COLO668 (cell line): ENCODE data around the gene TMEM132C.
"Not testable (repeated sequence)": the region's sequence is repeated elsewhere in the genome, so short reads cannot be mapped to it uniquely, and the experiment has no call there.

Experiments
- DNase-seq: peaks from one replicate; lab custom pipeline; 2025; ENCODE audit not compliant: unreplicated experiment; lab: John Stamatoyannopoulos, UW

The TMEM132C gene

DNA sequence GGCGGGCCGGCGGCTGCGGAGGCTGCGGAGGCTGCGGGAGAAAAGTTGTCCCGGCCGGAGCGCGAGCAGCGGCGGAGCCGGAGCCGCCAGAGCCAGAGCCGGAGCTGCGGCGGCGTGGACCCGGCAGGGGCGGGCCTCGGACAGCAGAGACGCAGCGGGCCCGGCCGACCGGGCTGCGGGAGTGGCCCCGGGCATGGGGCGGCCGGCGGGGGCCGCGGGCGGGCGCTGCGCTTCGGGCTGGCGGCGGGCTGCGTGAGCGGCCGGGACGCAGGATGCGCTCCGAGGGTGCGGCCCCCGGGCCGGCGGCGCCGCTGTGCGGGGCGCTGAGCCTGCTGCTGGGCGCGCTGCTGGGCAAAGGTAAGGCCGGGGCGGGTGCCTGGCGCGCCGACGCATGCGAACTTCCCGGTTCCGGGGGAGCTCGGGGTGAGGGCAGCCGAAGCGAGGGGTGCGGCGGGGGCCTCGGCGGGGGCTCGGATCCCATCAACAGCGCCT is at the start of gene TMEM132C:
TSS of gene TMEM132C (plus strand) at position 40 of the 492 bp plus-strand sequence. CDS start at position 273, 233 bp downstream.
- no peak for DNase-seq

GRCh38 chr12:128224226-128224625 is 42.7 kb upstream of the TMEM132C start:
- no peak for DNase-seq

- DNase-seq, result no peak
These were observed 38.4 kb upstream of the TMEM132C start for GRCh38 chr12:128228581-128228980.

DNA sequence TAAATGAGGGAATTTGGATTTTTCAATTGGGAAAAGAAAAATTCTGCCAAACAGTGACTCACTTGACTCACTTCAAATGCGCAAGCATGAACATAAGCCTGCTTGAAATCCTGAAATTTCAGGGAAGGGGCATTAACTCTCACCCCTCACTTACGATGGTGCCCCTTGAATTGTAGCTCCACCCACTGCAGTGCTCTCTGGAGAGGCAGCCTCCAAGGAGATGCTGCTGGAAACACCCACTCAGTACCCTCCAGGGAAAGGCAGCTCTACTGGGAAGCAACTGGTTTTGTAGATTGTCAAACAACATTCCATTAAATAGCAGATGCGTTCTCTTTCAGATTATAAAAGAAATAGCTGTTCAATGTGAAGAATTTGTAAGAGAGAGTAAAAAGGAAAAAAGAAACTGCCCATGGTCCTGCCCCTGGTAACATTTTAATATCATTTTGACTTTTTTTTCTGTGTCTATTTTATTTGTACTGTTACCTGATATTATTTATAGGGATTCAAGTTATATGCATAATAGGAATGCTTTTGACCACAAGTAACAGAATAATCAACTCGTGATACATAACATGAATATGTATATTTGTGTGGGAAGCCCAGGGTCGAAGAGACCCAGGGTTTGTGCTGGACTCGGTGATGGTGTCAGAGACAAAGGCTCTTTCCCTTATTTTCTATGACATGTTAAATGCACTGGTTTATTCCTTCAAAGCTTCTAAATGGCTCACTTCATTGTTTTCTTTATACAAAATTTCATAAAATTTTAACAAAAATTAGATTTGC is 31.1 kb upstream of the TMEM132C start:
- no peak for DNase-seq

DNA sequence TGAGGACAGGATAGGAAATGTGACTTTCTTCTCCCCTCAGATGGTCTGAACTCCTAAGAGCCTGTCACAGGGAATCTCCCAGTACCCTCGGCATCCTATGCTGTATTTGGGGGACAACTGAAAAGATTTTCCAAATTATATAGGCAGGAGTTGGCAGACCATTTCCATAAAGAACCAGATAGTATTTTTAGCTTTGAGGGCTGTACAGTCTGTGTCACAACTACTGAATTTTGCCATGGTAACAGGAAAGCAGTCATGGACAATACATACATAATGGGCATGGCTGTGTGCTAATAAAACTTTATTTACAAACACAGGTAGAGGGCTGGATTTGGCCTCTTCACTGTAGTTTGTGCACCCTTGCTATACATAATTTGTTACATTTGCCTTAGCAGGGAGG is 30.4 kb upstream of the TMEM132C start:
- DNase-seq, result no peak

DNA sequence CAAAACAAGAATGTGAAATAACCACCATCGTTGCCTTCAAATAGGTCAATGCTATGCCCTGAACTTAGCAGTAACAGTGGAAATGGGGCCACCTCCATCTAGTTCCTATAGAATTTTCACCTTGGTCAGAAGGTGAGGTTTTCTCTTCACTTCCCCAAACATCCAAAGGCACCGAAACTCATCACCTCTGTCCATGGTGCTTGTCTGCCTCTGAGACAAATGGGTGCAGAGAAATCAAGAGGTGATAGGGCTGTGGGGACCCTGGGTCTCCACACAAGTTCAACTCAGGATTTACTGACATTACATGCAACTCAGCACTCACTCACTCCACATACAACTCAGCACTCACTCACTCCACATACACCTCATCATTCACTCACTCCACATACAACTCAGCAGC is 26.2 kb upstream of the TMEM132C start:
- no peak for DNase-seq

- no peak for DNase-seq
These were observed 21.8 kb upstream of the TMEM132C start for GRCh38 chr12:128245121-128245520.

DNA sequence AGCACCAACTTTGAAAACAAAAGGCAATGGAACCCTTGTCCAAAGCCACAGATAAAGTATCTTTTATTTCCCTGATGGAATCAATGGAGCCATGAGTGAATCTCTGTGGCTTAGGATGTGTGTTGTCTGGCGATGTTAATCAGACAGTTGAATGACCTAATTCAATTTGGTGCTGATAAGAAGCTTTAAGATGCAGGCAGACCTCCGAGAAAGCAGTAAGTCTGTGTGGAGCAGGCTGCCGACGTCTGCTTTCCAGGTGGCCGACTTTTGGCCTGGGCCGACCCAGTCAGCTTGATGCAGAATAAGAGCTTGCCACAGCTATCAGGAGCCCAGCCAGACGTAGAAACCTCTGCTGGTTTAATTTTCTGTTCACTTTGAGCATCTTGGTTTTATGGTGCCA is 21.1 kb upstream of the TMEM132C start:
- DNase-seq, result no peak

DNA sequence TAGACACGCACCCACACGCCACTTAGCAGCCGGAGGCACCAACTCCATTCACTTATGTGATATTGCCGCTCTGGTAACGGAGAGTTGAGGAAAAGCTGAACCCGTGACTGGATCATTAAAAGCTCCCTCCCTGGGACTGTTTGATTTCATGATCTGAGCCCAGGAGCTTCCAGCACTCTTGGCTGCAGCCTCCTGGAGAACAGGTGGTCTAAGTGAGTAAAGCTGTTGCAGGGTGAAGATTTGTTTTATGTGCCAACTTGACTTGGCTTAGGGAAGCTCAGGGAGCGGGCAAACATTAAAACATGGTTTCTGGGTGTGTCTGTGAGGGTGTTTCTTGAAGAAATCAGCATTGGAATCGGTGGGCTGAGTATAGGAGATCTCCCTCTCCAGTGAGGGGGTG is 16.9 kb upstream of the TMEM132C start:
- no peak for DNase-seq

GRCh38 chr12:128253829-128254228 is 13.1 kb upstream of the TMEM132C start:
- not testable (repeated sequence) for DNase-seq

DNA sequence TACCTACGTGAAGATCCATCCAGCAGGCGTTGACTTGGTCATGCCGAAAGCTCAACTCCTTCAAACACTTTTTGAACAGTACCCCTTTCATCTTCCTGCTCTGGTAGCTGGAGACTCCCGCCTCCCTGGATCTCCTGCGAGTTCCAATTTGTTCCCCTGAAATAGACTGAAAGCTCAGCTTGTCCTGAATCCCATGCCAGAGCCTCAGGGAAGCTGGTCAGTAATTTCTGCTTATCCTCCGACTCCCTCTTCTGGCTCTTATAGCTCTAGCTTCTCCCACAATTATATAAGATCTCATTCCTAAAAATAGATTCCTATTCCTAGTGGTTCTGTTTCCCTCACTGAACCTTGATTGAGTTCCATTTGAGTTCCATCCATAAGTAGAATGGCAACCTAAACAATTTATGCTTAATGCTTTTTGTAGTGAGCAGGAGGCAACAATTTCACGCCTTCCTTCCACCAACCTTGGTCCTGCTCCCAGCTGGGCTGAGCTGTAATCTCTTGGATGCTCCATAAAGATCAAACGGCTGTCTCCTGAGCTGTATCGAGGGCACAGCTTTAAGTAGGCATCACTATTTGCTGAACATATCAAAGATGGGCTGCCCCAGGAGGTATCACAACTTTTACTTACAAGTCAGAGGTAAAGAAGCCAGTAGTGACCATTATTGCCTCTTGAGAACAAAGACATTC is 8.0 kb upstream of the TMEM132C start:
- DNase-seq, result no peak

- DNase-seq, result peak; percentile 4
These were observed 7.4 kb upstream of the TMEM132C start for GRCh38 chr12:128259556-128260070.

- no peak for DNase-seq
These were observed 5.2 kb upstream of the TMEM132C start for GRCh38 chr12:128261757-128262156.

DNA sequence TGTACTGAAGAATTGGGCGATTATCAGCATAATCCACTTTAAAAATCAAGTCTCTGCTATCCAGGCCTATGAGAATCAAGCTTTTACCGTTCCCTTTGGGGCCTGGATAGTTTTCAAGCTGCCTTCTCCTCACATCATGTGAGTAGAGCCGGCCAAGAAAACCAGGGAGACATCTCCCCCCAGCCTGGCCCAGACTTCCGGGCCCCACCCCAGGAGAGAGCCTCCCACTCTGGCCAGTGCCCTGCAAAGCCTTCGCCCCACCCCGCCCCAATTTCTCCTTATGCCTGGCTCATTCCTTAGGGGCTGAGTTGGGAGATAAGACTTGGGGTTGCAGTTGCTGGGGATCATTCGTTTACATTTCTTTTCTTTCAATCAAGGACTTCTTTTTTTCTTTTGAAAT is 1.4 kb upstream of the TMEM132C start:
- DNase-seq, result no peak

DNA sequence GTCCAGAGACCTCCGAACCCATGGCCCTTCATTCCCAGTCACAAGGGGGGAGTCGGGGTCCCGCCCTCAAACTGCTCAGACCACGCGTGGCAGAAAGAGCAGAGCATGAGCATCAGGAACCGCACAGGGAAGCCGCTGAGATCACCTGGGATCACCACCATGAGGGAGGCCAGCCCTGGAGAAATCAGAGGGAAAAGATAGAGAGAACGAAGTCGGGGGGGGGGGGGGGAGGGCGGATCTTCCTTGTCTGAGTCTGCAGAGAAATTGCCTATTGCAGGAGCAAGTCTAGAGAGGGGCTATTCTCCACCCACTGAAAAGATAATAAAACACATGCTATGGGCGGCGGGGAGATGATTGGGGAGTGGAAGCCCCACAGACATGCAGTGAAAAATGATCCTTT is 884 bp upstream of the TMEM132C start:
- DNase-seq, result no peak

- DNase-seq, result no peak
These were observed 334 bp upstream of the TMEM132C start for GRCh38 chr12:128266541-128267130.

DNA sequence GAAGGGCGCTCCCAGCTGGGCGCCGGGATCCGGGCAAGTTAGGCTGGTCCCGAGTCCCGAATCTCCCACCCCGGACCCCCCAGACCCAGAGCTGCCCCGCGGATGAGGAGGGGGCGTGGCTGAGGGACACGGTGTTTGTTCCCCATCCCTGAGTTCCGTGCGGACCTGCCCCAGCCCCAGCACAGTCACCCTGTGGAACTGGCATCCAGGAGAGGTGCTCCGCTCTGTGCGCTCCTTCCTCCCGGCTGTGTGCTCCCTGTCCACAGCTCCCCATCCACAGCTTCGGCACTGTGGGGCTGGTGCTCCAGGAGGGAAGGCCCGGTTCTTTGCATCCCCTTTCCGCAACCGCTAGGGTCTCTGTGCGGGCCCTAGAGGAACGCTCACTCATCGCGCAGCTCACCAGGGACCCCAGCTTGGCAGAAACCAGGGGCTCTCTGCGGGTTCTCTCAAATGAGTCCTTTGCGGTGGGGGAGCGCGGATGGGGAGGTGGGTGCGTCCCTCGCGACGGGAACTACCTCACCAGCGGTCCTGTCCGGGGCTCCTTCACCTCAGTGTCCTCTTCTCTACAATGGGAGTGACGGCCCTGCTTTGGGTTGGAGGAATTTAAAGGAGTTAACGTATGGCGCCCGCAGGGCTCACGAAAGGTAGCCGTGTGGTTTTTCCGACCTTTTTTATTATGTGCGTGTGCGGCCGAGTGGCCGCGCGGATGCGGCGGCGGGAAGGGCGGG is 845 bp downstream of the TMEM132C start:
- no peak for DNase-seq

- no peak for DNase-seq
These were observed 1.5 kb downstream of the TMEM132C start for GRCh38 chr12:128268379-128268995.

DNA sequence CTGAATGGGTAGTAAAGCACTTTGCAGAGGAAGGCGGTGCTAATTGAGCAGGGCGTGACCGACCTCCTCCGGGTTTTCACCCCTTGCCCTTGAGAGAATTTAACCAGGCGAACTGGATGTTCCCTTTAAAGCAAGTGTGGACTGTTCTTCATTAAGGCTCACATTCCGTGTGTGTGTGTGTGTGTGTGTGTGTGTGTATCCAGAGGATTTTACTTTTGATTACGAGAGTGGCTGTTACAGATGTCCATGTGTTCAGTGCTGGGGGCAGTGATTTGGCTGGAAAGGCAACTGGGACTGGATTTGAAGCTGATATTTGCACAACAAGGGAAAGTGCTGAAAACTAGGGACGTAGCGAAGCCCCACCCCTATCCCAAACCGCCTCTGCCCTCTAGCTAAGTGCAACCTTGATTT is 2.2 kb downstream of the TMEM132C start:
- no peak for DNase-seq

GRCh38 chr12:128276471-128276870 is 9.5 kb downstream of the TMEM132C start:
- no peak for DNase-seq

DNA sequence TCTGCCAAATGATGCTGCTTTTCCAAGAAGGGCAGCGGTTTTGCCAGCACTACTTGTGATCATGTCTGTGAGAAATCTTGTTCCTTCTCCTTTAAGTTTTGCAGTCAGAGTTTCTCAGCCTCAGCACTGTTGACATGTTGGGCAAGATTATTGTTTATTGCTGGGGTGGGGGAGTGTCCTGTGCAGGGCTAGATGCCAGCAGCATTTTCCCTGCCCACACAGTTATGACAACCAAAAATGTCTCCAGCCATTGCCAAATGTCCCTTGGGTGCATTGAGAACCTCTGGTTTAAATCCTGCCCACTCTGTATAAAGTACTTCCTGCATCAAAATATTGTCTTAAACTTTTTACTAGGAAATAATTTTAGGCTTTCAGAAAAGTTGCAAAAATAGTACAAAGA is 20.0 kb downstream of the TMEM132C start:
- DNase-seq, result no peak
